Lower lobe of right lung (tissue), 2 donors: ENCODE measurements around the gene KIAA1614. TPM values are rescaled to one million over a fixed set of nuclear protein-coding genes. Genes with fewer than 3 reads are reported as not detected.

Experiments used
- ATAC-seq, 2 donors: fragments of 200-7000 bp; cut with Tn5 transposase; one replicate each; pipeline ENCODE4 v1.9.1; 2020 to 2022; ENCODE audit warnings: mild to moderate bottlenecking in 2 of 2, moderate library complexity in 2 of 2
- DNase-seq: peaks from one replicate; pipeline ENCODE4 v3.0.0-alpha.2; 2020
- H3K27ac ChIP-seq: fragments of 200-600 bp; one replicate; pipeline ENCODE4 v1.8.0; 2022
- H3K27me3 ChIP-seq: fragments of 200-600 bp; one replicate; pipeline ENCODE4 v1.8.0; 2022; ENCODE audit warnings: low read depth
- H3K36me3 ChIP-seq: fragments of 200-600 bp; one replicate; pipeline ENCODE4 v1.8.0; 2022; ENCODE audit warnings: mild to moderate bottlenecking
- H3K4me1 ChIP-seq: fragments of 200-600 bp; one replicate; pipeline ENCODE4 v1.8.0; 2022
- H3K4me3 ChIP-seq: fragments of 200-600 bp; one replicate; pipeline ENCODE4 v1.8.0; 2022; ENCODE audit warnings: mild to moderate bottlenecking
- H3K9me3 ChIP-seq: fragments of 200-600 bp; one replicate; pipeline ENCODE4 v1.8.0; 2022
- CTCF ChIP-seq: fragments of 200-600 bp; IDR thresholded peaks from one replicate; pipeline ENCODE4 v1.8.0; 2022; ENCODE audit warnings: antibody characterized with exemption, mild to moderate bottlenecking
- intact Hi-C: fragments of 100-400 bp; cut with DNase I; formaldehyde crosslinking; loops from one replicate; pipeline ENCODE4 v1.11.0; 2022
- total RNA-seq: library from RNA; stranded (reverse); fragmentation: NEBNext Ultra II Directional; extraction: Animal tissue kit (Norgen Biotek cat#: 25700); gene quantifications from one replicate; pipeline ENCODE4 v1.2.1, GENCODE V29; 2021
- donor health status: DM: no; HTN: yes; CAD: no; lungs with severe emphysema.

Gene KIAA1614
- total RNA-seq, 1 donor from 2014 or later = 4.1 TPM

- H3K36me3 ChIP-seq = no peaks in the 10 kb centered on the region
- no peak overlapping the region for H3K4me3 ChIP-seq
- H3K4me1 ChIP-seq = peaks cover 21% of the 10 kb centered on the region
- no peaks in the 10 kb centered on the region for H3K9me3 ChIP-seq
- DNase-seq (no peak), ATAC-seq (no peak)
- no peaks in the 10 kb centered on the region for H3K27me3 ChIP-seq
- TF ChIP-seq CTCF = no peak
- H3K27ac ChIP-seq = peak overlapping the region; percentile 31
- intact Hi-C loops = no loop called here
Observed at GRCh38 chr1:180927841-180928240, 15.1 kb downstream of the KIAA1614 start.

GRCh38 chr1:180928331-180929230, 15.9 kb downstream of the KIAA1614 start:
- no peaks in the 10 kb centered on the region for H3K36me3 ChIP-seq
- no peaks in the 10 kb centered on the region for H3K27me3 ChIP-seq
- DNase-seq (no peak), ATAC-seq (no peak)
- H3K4me1 ChIP-seq = peaks cover 21% of the 10 kb centered on the region
- H3K27ac ChIP-seq = peak overlapping the region; percentile 31
- no peaks in the 10 kb centered on the region for H3K9me3 ChIP-seq
- no peak for TF ChIP-seq CTCF
- no peak overlapping the region for H3K4me3 ChIP-seq
- intact Hi-C loops = no loop called here

- H3K27ac ChIP-seq = no peak overlapping the region
- peaks cover 21% of the 10 kb centered on the region for H3K4me1 ChIP-seq
Observed at GRCh38 chr1:180929389-180929788, 16.7 kb downstream of the KIAA1614 start.

GRCh38 chr1:180930687-180931086, 18.0 kb downstream of the KIAA1614 start:
- Histone ChIP-seq H3K4me3 (no peak overlapping the region), H3K36me3 (peaks cover 9% of the 10 kb centered on the region), H3K27me3 (no peaks in the 10 kb centered on the region), H3K9me3 (no peaks in the 10 kb centered on the region), H3K4me1 (peaks cover 19% of the 10 kb centered on the region), H3K27ac (no peak overlapping the region)
- TF ChIP-seq CTCF = no peak
- DNase-seq (no peak), ATAC-seq (no peak)
- intact Hi-C loops = no loop called here

More at GRCh38 chr1:180929389-180929788, 16.7 kb downstream of the KIAA1614 start:
- no peak overlapping the region for H3K4me3 ChIP-seq
- TF ChIP-seq CTCF = no peak
- no peaks in the 10 kb centered on the region for H3K9me3 ChIP-seq
- intact Hi-C loops = no loop called here
- ATAC-seq (no peak), DNase-seq (no peak)
- no peaks in the 10 kb centered on the region for H3K36me3 ChIP-seq
- H3K27me3 ChIP-seq = no peaks in the 10 kb centered on the region

GRCh38 chr1:180931529-180931928, 18.8 kb downstream of the KIAA1614 start:
- no peak for DNase-seq
- intact Hi-C loops = no loop called here
- Histone ChIP-seq H3K9me3 (no peaks in the 10 kb centered on the region), H3K36me3 (peaks cover 18% of the 10 kb centered on the region), H3K4me1 (peaks cover 14% of the 10 kb centered on the region), H3K27ac (no peak overlapping the region), H3K4me3 (no peak overlapping the region), H3K27me3 (no peaks in the 10 kb centered on the region)
- TF ChIP-seq CTCF = no peak
- no peak for ATAC-seq
